H9 (cell line): Measurements from ENCODE around the gene SETD5. TPM values are rescaled to one million over a fixed set of nuclear protein-coding genes. Genes with fewer than 3 reads are reported as not detected.

Experiments
- DNase-seq: peaks from one replicate; pipeline ENCODE4 v3.0.0-alpha.2; 2017
- H2AFZ ChIP-seq: one replicate; pipeline ENCODE4 v1.6.1; 2013; ENCODE audit warnings: mild to moderate bottlenecking, low read length, control low read depth, moderate library complexity
- H2AK5ac ChIP-seq: 2 replicates; pipeline ENCODE4 v1.6.1; 2013; ENCODE audit warnings: low read length, control low read depth, mixed read lengths; ENCODE audit not compliant: insufficient read length
- H2BK120ac ChIP-seq: one replicate; pipeline ENCODE4 v1.6.1; 2013; ENCODE audit warnings: low read depth, mild to moderate bottlenecking, low read length, control low read depth, inconsistent platforms; ENCODE audit not compliant: poor library complexity, severe bottlenecking
- H2BK12ac ChIP-seq: 2 replicates; pipeline ENCODE4 v1.6.1; 2013; ENCODE audit warnings: low read length, control low read depth, mixed read lengths, low read depth; ENCODE audit not compliant: insufficient read length
- H2BK15ac ChIP-seq: 2 replicates; pipeline ENCODE4 v1.6.1; 2013; ENCODE audit warnings: low read depth, low read length, control low read depth
- H2BK20ac ChIP-seq: one replicate; pipeline ENCODE4 v1.6.1; 2013; ENCODE audit warnings: low read depth, mild to moderate bottlenecking, low read length, control low read depth, inconsistent platforms; ENCODE audit not compliant: poor library complexity, severe bottlenecking
- H2BK5ac ChIP-seq: 2 replicates; pipeline ENCODE4 v1.6.1; 2013; ENCODE audit warnings: low read length, control low read depth, mixed read lengths; ENCODE audit not compliant: insufficient read length
- H3K14ac ChIP-seq: 2 replicates; pipeline ENCODE4 v1.6.1; 2013; ENCODE audit warnings: low read length, control low read depth; ENCODE audit not compliant: insufficient read depth
- H3K18ac ChIP-seq: 2 replicates; pipeline ENCODE4 v1.6.1; 2013; ENCODE audit warnings: low read depth, mild to moderate bottlenecking, mixed read lengths, low read length, control low read depth; ENCODE audit not compliant: insufficient read length
- H3K23ac ChIP-seq: 2 replicates; pipeline ENCODE4 v1.6.1; 2013; ENCODE audit warnings: low read length, control low read depth, mixed read lengths, low read depth; ENCODE audit not compliant: insufficient read length
- H3K23me2 ChIP-seq: 2 replicates; pipeline ENCODE4 v1.6.1; 2013; ENCODE audit warnings: low read depth, mild to moderate bottlenecking, mixed read lengths, low read length, control low read depth; ENCODE audit not compliant: insufficient read length, poor library complexity, severe bottlenecking
- H3K27ac ChIP-seq: 2 replicates; pipeline ENCODE4 v1.5.1; 2013; ENCODE audit warnings: low read length, control low read depth, mixed read lengths, low read depth; ENCODE audit not compliant: insufficient read length
- H3K27me3 ChIP-seq: 2 replicates; pipeline ENCODE4 v1.6.1; 2013; ENCODE audit warnings: low read length, control low read depth, inconsistent platforms; ENCODE audit not compliant: insufficient read depth
- H3K4ac ChIP-seq: 2 replicates; pipeline ENCODE4 v1.6.1; 2013; ENCODE audit warnings: low read depth, mild to moderate bottlenecking, control low read depth, inconsistent platforms, low read length, moderate library complexity
- H3K4me1 ChIP-seq: 2 replicates; pipeline ENCODE4 v1.6.1; 2013; ENCODE audit warnings: low read length, control low read depth, inconsistent platforms; ENCODE audit not compliant: insufficient read depth
- H3K4me2 ChIP-seq: 2 replicates; pipeline ENCODE4 v1.6.1; 2013; ENCODE audit warnings: low read length, control low read depth, mixed read lengths; ENCODE audit not compliant: insufficient read length, insufficient read depth
- H3K56ac ChIP-seq: 2 replicates; pipeline ENCODE4 v1.6.1; 2013; ENCODE audit warnings: low read depth, mild to moderate bottlenecking, mixed read lengths, low read length, control low read depth; ENCODE audit not compliant: insufficient read length
- H3K79me1 ChIP-seq: 2 replicates; pipeline ENCODE4 v1.6.1; 2013; ENCODE audit warnings: low read depth, mild to moderate bottlenecking, moderate library complexity, low read length, control low read depth, inconsistent platforms; ENCODE audit not compliant: insufficient read depth, poor library complexity, severe bottlenecking
- H3K79me2 ChIP-seq: 2 replicates; pipeline ENCODE4 v1.6.1; 2013; ENCODE audit warnings: low read length, control low read depth, inconsistent platforms; ENCODE audit not compliant: insufficient read depth
- H3K9ac ChIP-seq: 2 replicates; pipeline ENCODE4 v1.6.1; 2013; ENCODE audit warnings: low read length, control low read depth, mixed read lengths; ENCODE audit not compliant: insufficient read length; ENCODE audit errors: extremely low read depth
- H3K9me3 ChIP-seq: one replicate; pipeline ENCODE4 v1.6.1; 2013; ENCODE audit warnings: low read depth, low read length, inconsistent platforms; ENCODE audit not compliant: control insufficient read depth
- H3T11ph ChIP-seq: one replicate; pipeline ENCODE4 v1.6.1; 2013; ENCODE audit warnings: mild to moderate bottlenecking, low read length, control low read depth, inconsistent platforms
- H4K20me1 ChIP-seq: one replicate; pipeline ENCODE4 v1.6.1; 2013; ENCODE audit not compliant: control insufficient read depth, insufficient read length, insufficient read depth
- H4K5ac ChIP-seq: 2 replicates; pipeline ENCODE4 v1.6.1; 2013; ENCODE audit warnings: low read depth, mild to moderate bottlenecking, mixed read lengths, low read length, control low read depth; ENCODE audit not compliant: insufficient read length
- H4K8ac ChIP-seq: replicated peaks from 2 replicates; pipeline ENCODE4 v1.6.1; 2013; ENCODE audit warnings: low read length, control low read depth, mixed read lengths, low read depth; ENCODE audit not compliant: insufficient read length
- H4K91ac ChIP-seq: 2 replicates; pipeline ENCODE4 v1.6.1; 2013; ENCODE audit warnings: low read depth, mild to moderate bottlenecking, moderate library complexity, mixed read lengths, low read length, control low read depth; ENCODE audit not compliant: insufficient read length
- H3K27ac Mint-ChIP-seq, 3 experiments: 2 replicates in 2 of 3; 3 replicates in 1 of 3; pipeline ENCODE4 v1.8.0; 2020 to 2021; ENCODE audit warnings: mixed read lengths in 3 of 3, mild to moderate bottlenecking in 1 of 3, moderate library complexity in 1 of 3
- H3K27me3 Mint-ChIP-seq: 2 replicates; pipeline ENCODE4 v1.8.0; 2021; ENCODE audit warnings: low read depth, mild to moderate bottlenecking, moderate library complexity, mixed read lengths
- H3K36me3 Mint-ChIP-seq, 3 experiments: 2 replicates in 2 of 3; 3 replicates in 1 of 3; pipeline ENCODE4 v1.8.0; 2020 to 2021; ENCODE audit warnings: low read depth in 3 of 3, mixed read lengths in 3 of 3; ENCODE audit not compliant: insufficient read depth in 1 of 3
- H3K4me1 Mint-ChIP-seq, 2 experiments: 2 replicates each; pipeline ENCODE4 v1.8.0; 2020; ENCODE audit warnings: mixed read lengths in 2 of 2
- H3K4me3 Mint-ChIP-seq, 2 experiments: 2 replicates in 1 of 2; 3 replicates in 1 of 2; pipeline ENCODE4 v1.8.0; 2020 to 2021; ENCODE audit warnings: mild to moderate bottlenecking in 2 of 2, mixed read lengths in 2 of 2, moderate library complexity in 1 of 2
- H3K9me3 Mint-ChIP-seq, 2 experiments: 2 replicates in 1 of 2; 3 replicates in 1 of 2; pipeline ENCODE4 v1.8.0; 2020; ENCODE audit warnings: mild to moderate bottlenecking in 2 of 2, mixed read lengths in 2 of 2, moderate library complexity in 1 of 2
- whole genome bisulfite sequencing: extraction: QIAGEN DNeasy Blood & Tissue Kit; methylation state at CpG from one replicate; pipeline ENCODE4 v1.1.7; 2013; ENCODE audit warnings: missing lambda C conversion rate, low lambda C conversion rate, mixed read lengths; ENCODE audit not compliant: insufficient read length; ENCODE audit errors: extremely low coverage; 5-methylcytosine and 5-hydroxymethylcytosine counted together
- total RNA-seq: library from RNA; stranded (reverse); gene quantifications from 2 replicates; pipeline ENCODE4 v1.2.1, GENCODE V29; 2021
- TF ChIP-seq, protein P1 (sequence below): fragments of 200-600 bp; sonication (generic); conservative IDR thresholded peaks from 3 replicates; pipeline ENCODE4 v1.8.0; 2021; ENCODE audit warnings: antibody characterized with exemption, mild to moderate bottlenecking

SETD5 gene
- total RNA-seq, 1 experiment from 2014 or later: 207 TPM

DNA sequence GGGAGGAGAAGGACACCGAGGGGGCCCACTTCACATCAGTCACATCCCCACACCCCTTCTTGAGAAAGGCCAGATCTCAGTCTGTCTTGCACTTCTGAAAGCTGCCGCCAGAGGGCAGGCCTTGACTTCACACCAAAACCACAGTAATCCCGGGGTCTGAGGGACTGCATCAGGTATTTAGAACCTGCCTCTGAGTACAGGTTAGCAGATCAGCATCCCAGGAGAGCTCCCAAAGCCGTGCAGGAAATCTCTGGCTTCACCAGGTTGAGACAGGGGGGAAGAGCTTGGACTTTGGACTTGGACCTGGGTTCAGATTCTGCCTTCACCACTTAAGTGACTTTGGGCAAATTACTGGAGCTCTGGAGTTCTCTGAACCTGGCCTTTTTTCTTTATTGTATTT lies 105.9 kb downstream of the SETD5 start:
- Histone ChIP-seq H4K8ac (no peak overlapping the region), H2BK20ac (no peak overlapping the region), H3K9ac (no peak overlapping the region), H4K20me1 (no peaks in the 10 kb centered on the region), H2BK15ac (no peak overlapping the region), H2BK12ac (no peak overlapping the region), H2BK5ac (no peak overlapping the region), H4K91ac (no peak overlapping the region), H3K56ac (no peak overlapping the region), H2BK120ac (no peak overlapping the region), H3K23me2 (peaks cover 7% of the 10 kb centered on the region), H3K23ac (no peak overlapping the region), H3K79me2 (no peaks in the 10 kb centered on the region), H3K14ac (no peak overlapping the region), H2AK5ac (no peak overlapping the region), H3K4me1 (no peaks in the 10 kb centered on the region), H3K4me2 (no peak overlapping the region), H3K27me3 (no peaks in the 10 kb centered on the region; the same call in 1 of the 2 replicates), H3K79me1 (no peaks in the 10 kb centered on the region), H3K4ac (no peak overlapping the region), H4K5ac (no peak overlapping the region), H3K9me3 (no peaks in the 10 kb centered on the region), H3T11ph (no peak overlapping the region), H3K18ac (no peak overlapping the region), H3K27ac (no peak overlapping the region), H2AFZ (no peak overlapping the region)
- no peaks in the 10 kb centered on the region for H3K9me3 Mint-ChIP-seq
- peak; percentile 89 for DNase-seq
- H3K36me3 Mint-ChIP-seq: no peaks in the 10 kb centered on the region; a peak in 2 of 7 replicates
- peaks cover 33% of the 10 kb centered on the region for H3K27me3 Mint-ChIP-seq
- H3K27ac Mint-ChIP-seq: no peak overlapping the region
- TF ChIP-seq, protein P1, sequence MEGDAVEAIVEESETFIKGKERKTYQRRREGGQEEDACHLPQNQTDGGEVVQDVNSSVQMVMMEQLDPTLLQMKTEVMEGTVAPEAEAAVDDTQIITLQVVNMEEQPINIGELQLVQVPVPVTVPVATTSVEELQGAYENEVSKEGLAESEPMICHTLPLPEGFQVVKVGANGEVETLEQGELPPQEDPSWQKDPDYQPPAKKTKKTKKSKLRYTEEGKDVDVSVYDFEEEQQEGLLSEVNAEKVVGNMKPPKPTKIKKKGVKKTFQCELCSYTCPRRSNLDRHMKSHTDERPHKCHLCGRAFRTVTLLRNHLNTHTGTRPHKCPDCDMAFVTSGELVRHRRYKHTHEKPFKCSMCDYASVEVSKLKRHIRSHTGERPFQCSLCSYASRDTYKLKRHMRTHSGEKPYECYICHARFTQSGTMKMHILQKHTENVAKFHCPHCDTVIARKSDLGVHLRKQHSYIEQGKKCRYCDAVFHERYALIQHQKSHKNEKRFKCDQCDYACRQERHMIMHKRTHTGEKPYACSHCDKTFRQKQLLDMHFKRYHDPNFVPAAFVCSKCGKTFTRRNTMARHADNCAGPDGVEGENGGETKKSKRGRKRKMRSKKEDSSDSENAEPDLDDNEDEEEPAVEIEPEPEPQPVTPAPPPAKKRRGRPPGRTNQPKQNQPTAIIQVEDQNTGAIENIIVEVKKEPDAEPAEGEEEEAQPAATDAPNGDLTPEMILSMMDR: peak; percentile 93
- peak overlapping the region in 1 of 2 experiments; percentile 40; a peak in 1 of 5 replicates for H3K4me3 Mint-ChIP-seq
- peaks cover 11 to 14% of the 10 kb centered on the region in 2 experiments for H3K4me1 Mint-ChIP-seq
- WGBS: no CpG with 5 or more reads among the region's 4 CpGs
